ENCODE results near the gene TBL1X.

TBL1X gene

DNA sequence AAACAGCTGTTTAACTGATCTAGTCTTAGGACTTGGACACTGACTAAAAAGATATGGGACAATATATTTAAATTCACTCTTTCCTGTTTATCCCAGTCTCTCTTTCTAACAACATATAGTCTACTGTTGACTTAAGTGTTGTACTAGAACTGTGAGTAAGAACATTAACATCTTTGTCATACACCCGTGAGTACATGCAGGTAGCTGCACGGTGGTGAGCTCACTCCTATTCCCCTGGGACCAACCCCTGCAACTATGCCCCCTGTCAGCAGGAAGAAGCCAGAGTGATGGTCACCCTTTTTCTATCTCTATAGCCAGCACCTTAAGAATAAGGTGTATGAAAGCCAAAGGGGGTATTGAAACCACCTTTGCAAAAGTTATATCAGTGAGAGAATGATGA is 17.6 kb downstream of the TBL1X start:
- TF ChIP-seq, protein P1, sequence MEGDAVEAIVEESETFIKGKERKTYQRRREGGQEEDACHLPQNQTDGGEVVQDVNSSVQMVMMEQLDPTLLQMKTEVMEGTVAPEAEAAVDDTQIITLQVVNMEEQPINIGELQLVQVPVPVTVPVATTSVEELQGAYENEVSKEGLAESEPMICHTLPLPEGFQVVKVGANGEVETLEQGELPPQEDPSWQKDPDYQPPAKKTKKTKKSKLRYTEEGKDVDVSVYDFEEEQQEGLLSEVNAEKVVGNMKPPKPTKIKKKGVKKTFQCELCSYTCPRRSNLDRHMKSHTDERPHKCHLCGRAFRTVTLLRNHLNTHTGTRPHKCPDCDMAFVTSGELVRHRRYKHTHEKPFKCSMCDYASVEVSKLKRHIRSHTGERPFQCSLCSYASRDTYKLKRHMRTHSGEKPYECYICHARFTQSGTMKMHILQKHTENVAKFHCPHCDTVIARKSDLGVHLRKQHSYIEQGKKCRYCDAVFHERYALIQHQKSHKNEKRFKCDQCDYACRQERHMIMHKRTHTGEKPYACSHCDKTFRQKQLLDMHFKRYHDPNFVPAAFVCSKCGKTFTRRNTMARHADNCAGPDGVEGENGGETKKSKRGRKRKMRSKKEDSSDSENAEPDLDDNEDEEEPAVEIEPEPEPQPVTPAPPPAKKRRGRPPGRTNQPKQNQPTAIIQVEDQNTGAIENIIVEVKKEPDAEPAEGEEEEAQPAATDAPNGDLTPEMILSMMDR (IDR thresholded peaks at IDR 0.05; ENCODE audit: low read depth, low read length), result no peak
- in situ Hi-C loops (cut with HindIII; ENCODE audit: low sequenced_read_pairs), result no loop called here
- H3K4me3 ChIP-seq (ENCODE audit: low read depth, low read length), result no peak overlapping the region
- DNase-seq (ENCODE audit: low read depth, low spot score), result no peak

DNA sequence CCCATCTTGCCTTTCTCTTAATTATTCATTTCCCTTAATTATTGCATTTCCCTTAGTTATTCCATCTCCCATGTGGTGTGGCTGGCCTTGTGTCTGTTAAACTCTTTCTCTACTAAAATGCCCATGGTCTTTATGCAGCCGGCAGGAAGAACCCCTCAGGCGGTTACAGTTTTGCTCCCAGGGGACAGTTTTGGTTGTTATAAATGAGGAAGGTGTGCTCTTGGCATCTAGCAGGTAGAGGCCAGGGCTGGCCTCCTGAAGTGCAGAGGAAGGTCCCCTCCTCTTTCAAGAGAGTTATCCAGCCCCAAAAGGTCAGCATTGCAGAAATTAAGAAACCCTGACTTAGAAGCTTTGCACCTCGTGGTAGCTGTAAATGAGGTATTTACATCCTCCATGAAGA is 18.0 kb downstream of the TBL1X start:
- no peak for DNase-seq (ENCODE audit: low read depth, low spot score)
- in situ Hi-C loops (cut with HindIII; ENCODE audit: low sequenced_read_pairs), result no loop called here
- TF ChIP-seq, protein P1 (IDR thresholded peaks at IDR 0.05; ENCODE audit: low read depth, low read length), result no peak
- H3K4me3 ChIP-seq (ENCODE audit: low read depth, low read length), result no peak overlapping the region

DNA sequence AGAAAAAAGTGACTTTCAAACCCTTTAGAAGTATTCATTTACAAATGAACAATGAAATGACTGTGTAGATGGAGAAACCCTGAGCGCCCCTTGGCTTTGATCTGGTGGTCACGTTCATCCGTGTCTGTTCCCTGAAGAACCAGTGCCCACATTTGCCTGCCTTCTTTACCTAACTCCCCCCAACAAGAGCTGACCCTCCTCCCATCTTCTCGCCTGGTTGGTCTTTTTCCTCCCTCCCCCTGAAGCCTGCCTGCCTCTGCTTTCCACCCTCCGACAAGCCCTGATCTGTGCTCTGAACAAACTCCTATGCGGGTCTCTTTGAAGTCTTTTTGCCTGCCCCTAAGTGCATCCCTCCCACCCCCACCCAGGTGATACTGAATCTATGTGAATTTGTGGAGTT is 18.5 kb downstream of the TBL1X start:
- in situ Hi-C loops (cut with HindIII; ENCODE audit: low sequenced_read_pairs), result no loop called here
- no peak for DNase-seq (ENCODE audit: low read depth, low spot score)
- TF ChIP-seq, protein P1 (IDR thresholded peaks at IDR 0.05; ENCODE audit: low read depth, low read length), result no peak
- H3K4me3 ChIP-seq (ENCODE audit: low read depth, low read length), result no peak overlapping the region

DNA sequence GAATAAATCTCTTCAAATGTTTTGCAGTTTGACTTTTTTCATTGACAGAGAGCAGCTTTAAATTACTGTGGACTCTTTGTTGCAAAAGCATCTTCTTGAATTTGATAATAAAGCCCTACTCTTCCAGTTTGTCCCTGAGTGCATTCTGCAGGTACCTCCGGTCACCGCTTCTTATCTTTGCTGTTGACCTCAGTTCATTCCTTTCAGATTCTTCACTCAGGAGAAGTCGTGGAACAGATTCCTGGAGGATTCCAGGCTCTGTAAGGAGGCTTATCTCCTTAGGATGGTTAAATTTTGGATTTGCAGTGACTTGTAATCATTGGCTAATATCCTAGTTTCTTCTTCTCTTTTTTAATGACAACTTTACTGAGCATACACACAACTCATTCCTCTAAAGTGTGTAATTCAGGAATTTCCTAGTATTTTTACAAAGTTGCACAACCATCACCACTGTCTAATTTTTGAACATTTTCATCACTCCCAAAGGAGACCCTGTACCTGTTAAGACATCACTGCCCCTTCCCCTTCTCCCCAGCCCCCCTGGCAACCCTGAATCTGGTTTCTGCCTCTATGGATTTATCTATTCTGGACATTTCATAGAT is 22.0 kb downstream of the TBL1X start:
- DNase-seq (ENCODE audit: low read depth, low spot score), result no peak
- TF ChIP-seq, protein P1 (IDR thresholded peaks at IDR 0.05; ENCODE audit: low read depth, low read length), result no peak
- in situ Hi-C loops (cut with HindIII; ENCODE audit: low sequenced_read_pairs), result no loop called here
- H3K4me3 ChIP-seq (ENCODE audit: low read depth, low read length), result no peak overlapping the region

DNA sequence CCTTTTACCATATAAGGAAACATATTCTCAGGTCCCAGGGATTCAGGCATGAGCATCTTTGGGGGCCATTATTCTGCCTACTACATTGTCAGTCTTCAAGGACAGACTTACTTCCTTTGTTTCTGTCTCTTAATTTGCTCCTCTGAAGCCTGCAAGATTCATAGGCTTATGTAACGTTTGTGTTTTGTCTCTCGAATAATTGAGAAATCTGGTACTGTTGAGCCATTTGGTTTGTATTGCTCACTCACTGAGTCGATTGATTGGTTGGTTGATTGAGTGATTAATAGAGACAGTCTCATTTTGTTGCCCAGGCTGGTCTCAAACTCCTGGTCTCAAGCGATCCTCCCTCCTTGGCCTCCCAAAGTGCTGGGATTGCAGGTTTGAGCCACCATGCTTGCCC is 23.7 kb downstream of the TBL1X start:
- no peak for DNase-seq (ENCODE audit: low read depth, low spot score)
- TF ChIP-seq, protein P1 (IDR thresholded peaks at IDR 0.05; ENCODE audit: low read depth, low read length), result no peak
- no peak overlapping the region for H3K4me3 ChIP-seq (ENCODE audit: low read depth, low read length)
- in situ Hi-C loops (cut with HindIII; ENCODE audit: low sequenced_read_pairs), result no loop called here

DNA sequence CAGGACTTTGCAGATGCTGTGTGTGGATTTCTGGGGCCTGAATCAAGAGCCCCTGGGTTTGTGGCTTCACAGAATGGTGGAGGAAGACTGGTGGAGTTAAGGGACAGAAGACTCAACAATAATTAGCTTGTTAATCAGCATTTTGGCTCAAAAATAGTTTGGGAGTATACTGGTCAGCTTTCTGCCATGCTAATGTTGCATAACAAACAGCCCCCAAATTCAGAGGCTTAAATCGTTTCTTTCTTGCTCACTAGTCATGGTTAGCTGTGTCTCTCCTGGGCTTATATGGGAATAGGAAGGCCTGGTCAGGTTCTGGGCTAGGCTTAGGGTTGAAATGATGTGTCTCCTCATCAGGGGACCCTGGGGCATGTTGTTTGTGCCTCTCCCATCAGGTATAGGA is 24.4 kb downstream of the TBL1X start:
- in situ Hi-C loops (cut with HindIII; ENCODE audit: low sequenced_read_pairs), result no loop called here
- no peak for DNase-seq (ENCODE audit: low read depth, low spot score)
- H3K4me3 ChIP-seq (ENCODE audit: low read depth, low read length), result no peak overlapping the region
- TF ChIP-seq, protein P1 (IDR thresholded peaks at IDR 0.05; ENCODE audit: low read depth, low read length), result no peak

DNA sequence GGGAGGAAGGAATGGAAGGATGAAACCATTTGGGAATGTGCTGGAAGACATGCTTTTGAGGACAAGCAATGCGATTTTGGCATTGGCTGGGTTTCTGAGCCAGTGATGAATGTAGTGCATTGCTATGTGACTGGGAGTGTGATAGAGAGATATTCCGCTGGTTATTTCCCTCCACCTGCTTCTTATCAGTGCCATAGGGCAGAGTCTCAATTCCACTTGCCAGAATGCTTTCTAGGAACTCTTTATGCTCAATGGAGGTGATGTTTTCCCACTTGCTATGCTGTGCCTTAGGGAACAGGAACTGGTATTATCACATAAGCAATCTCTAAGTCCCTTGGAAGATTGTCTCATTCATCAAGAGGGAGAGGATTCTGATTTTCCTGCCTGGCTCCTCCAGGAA is 28.0 kb downstream of the TBL1X start:
- in situ Hi-C loops (cut with HindIII; ENCODE audit: low sequenced_read_pairs), result no loop called here
- TF ChIP-seq, protein P1 (IDR thresholded peaks at IDR 0.05; ENCODE audit: low read depth, low read length), result no peak
- DNase-seq (ENCODE audit: low read depth, low spot score), result no peak
- H3K4me3 ChIP-seq (ENCODE audit: low read depth, low read length), result no peak overlapping the region

Measured in astrocyte of the spinal cord (primary cell).